Measurements from ENCODE around the gene CD300A.
"Not testable (repeated sequence)": the region's sequence is repeated elsewhere in the genome, so short reads cannot be mapped to it uniquely, and the experiment has no call there.

CD300A gene

GRCh38 chr17:74478420-74479100 lies 12.1 kb downstream of the CD300A start:
- DNase-seq (ENCODE audit: low spot score): peak; percentile 5

- DNase-seq (ENCODE audit: low spot score): peak; percentile 6
These were observed 13.9 kb downstream of the CD300A start for GRCh38 chr17:74480290-74480689.

- peak; percentile 5 for DNase-seq (ENCODE audit: low spot score)
These were observed 15.2 kb downstream of the CD300A start for GRCh38 chr17:74481621-74482020.

- DNase-seq (ENCODE audit: low spot score): peak; percentile 7
These were observed 17.6 kb downstream of the CD300A start for GRCh38 chr17:74484066-74484465.

- DNase-seq (ENCODE audit: low spot score): peak; percentile 4
These were observed 18.7 kb downstream of the CD300A start for GRCh38 chr17:74485022-74485743.

GRCh38 chr17:74485841-74486240 lies 19.4 kb downstream of the CD300A start:
- DNase-seq (ENCODE audit: low spot score): peak; percentile 4

GRCh38 chr17:74488276-74488675 lies 21.8 kb downstream of the CD300A start:
- DNase-seq (ENCODE audit: low spot score): not testable (repeated sequence)

- DNase-seq (ENCODE audit: low spot score): no peak
These were observed 24.3 kb downstream of the CD300A start for GRCh38 chr17:74490716-74491115.

- DNase-seq (ENCODE audit: low spot score): no peak
These were observed 25.2 kb downstream of the CD300A start for GRCh38 chr17:74491626-74492025.

- peak; percentile 85 for DNase-seq (ENCODE audit: low spot score)
These were observed 26.9 kb downstream of the CD300A start for GRCh38 chr17:74493331-74493833.

GRCh38 chr17:74497471-74497870 lies 31.0 kb downstream of the CD300A start:
- DNase-seq (ENCODE audit: low spot score): no peak

- peak; percentile 2 for DNase-seq (ENCODE audit: low spot score)
These were observed 33.6 kb downstream of the CD300A start for GRCh38 chr17:74499992-74500391.

GRCh38 chr17:74502861-74503260 lies 36.4 kb downstream of the CD300A start:
- no peak for DNase-seq (ENCODE audit: low spot score)

- DNase-seq (ENCODE audit: low spot score): not testable (repeated sequence)
These were observed 37.5 kb downstream of the CD300A start for GRCh38 chr17:74503949-74504348.

GRCh38 chr17:74508156-74508555 lies 41.7 kb downstream of the CD300A start:
- no peak for DNase-seq (ENCODE audit: low spot score)

- no peak for DNase-seq (ENCODE audit: low spot score)
These were observed 45.6 kb downstream of the CD300A start for GRCh38 chr17:74512036-74512435.

GRCh38 chr17:74512624-74513091 lies 46.2 kb downstream of the CD300A start:
- no peak for DNase-seq (ENCODE audit: low spot score)

GRCh38 chr17:74513987-74514631 lies 47.7 kb downstream of the CD300A start:
- DNase-seq (ENCODE audit: low spot score): no peak

- DNase-seq (ENCODE audit: low spot score): no peak
These were observed 48.3 kb downstream of the CD300A start for GRCh38 chr17:74514632-74515334.

GRCh38 chr17:74515941-74516340 lies 49.5 kb downstream of the CD300A start:
- no peak for DNase-seq (ENCODE audit: low spot score)

GRCh38 chr17:74516561-74517328 lies 50.3 kb downstream of the CD300A start:
- DNase-seq (ENCODE audit: low spot score): no peak

Data from iPS-NIHi11 (cell line).